ENCODE results near the gene RNF31.

DNA sequence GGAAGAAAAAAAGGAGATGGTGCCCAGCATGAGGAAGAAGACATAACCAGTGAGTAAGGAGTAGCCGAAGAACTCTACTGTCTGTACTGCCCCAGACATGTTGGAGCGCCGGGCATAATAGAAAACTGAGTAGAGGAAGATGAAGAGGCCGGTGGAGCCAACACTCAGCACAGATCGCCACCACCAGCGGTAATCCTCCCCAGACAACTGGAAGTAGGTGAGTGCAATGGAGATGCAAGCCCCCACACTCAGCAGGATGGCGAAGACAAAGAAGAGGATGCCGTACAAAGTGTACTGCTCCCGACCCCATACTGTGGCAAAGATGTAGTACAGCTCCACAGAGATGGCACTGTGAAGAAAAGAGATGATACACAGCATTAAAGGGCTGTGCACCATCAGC lies 42.2 kb downstream of the RNF31 start:
- TF ChIP-seq, protein P1, sequence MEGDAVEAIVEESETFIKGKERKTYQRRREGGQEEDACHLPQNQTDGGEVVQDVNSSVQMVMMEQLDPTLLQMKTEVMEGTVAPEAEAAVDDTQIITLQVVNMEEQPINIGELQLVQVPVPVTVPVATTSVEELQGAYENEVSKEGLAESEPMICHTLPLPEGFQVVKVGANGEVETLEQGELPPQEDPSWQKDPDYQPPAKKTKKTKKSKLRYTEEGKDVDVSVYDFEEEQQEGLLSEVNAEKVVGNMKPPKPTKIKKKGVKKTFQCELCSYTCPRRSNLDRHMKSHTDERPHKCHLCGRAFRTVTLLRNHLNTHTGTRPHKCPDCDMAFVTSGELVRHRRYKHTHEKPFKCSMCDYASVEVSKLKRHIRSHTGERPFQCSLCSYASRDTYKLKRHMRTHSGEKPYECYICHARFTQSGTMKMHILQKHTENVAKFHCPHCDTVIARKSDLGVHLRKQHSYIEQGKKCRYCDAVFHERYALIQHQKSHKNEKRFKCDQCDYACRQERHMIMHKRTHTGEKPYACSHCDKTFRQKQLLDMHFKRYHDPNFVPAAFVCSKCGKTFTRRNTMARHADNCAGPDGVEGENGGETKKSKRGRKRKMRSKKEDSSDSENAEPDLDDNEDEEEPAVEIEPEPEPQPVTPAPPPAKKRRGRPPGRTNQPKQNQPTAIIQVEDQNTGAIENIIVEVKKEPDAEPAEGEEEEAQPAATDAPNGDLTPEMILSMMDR (IDR thresholded peaks at IDR 0.05): no peak
- TF ChIP-seq POLR2A (IDR thresholded peaks at IDR 0.05): no peak

Measured in esophagus squamous epithelium (tissue), 4 donors.